HepG2 (cell line): ENCODE data around the gene RMI2. TPM values are rescaled to one million over a fixed set of nuclear protein-coding genes. Genes with fewer than 3 reads are reported as not detected.
A peak's percentile ranks its signal among the peaks of the same experiment; 100 is the strongest.

Experiments used
- ATRX ChIP-seq: sonication (generic); formaldehyde crosslinking; IDR thresholded peaks from 2 replicates; pipeline ENCODE4 v1.4.0; 2020; ENCODE audit warnings: missing genetic modification reagents, borderline replicate concordance
- CBFB ChIP-seq: sonication (generic); formaldehyde crosslinking; IDR thresholded peaks from 2 replicates; pipeline ENCODE4 v1.4.0; 2020; ENCODE audit warnings: missing genetic modification reagents
- EZH2 ChIP-seq: conservative IDR thresholded peaks from 2 replicates; pipeline ENCODE4 v1.6.1; 2012; ENCODE audit warnings: mild to moderate bottlenecking, low read depth, low read length, moderate library complexity
- RBM39 ChIP-seq: fragments of 200-400 bp; formaldehyde crosslinking; IDR thresholded peaks from one replicate; pipeline ENCODE4 v1.6.1; 2018; ENCODE audit warnings: antibody characterized with exemption, mild to moderate bottlenecking, low read depth, low read length; ENCODE audit not compliant: poor library complexity, severe bottlenecking
- RNF2 ChIP-seq: fragments of 450-650 bp; conservative IDR thresholded peaks from 2 replicates; pipeline ENCODE4 v1.6.1; 2016; ENCODE audit warnings: low read depth
- SALL1 ChIP-seq: sonication (generic); formaldehyde crosslinking; IDR thresholded peaks from 2 replicates; pipeline ENCODE4 v1.8.0; 2022; ENCODE audit warnings: mild to moderate bottlenecking, missing genetic modification reagents
- SETDB1 ChIP-seq: sonication (generic); formaldehyde crosslinking; IDR thresholded peaks from 2 replicates; pipeline ENCODE4 v1.5.1; 2020; ENCODE audit warnings: missing genetic modification reagents, mild to moderate bottlenecking, borderline replicate concordance
- ZBTB3 ChIP-seq: sonication (generic); formaldehyde crosslinking; IDR thresholded peaks from 2 replicates; pipeline ENCODE4 v1.4.0; 2020; ENCODE audit warnings: low read depth, mild to moderate bottlenecking, moderate library complexity, missing genetic modification reagents, borderline replicate concordance
- ZNF138 ChIP-seq: sonication (generic); formaldehyde crosslinking; IDR thresholded peaks from 2 replicates; pipeline ENCODE4 v1.5.0; 2020; ENCODE audit warnings: mild to moderate bottlenecking, low read depth, missing genetic modification reagents
- ZNF234 ChIP-seq: sonication (generic); formaldehyde crosslinking; conservative IDR thresholded peaks from 2 replicates; pipeline ENCODE4 v1.5.1; 2020; ENCODE audit warnings: mild to moderate bottlenecking, missing genetic modification reagents
- ZNF564 ChIP-seq: sonication (generic); formaldehyde crosslinking; IDR thresholded peaks from 2 replicates; pipeline ENCODE4 v1.8.1; 2023; ENCODE audit warnings: mild to moderate bottlenecking, missing genetic modification reagents
- ZNF782 ChIP-seq: sonication (generic); formaldehyde crosslinking; IDR thresholded peaks from 2 replicates; pipeline ENCODE4 v1.4.0; 2020; ENCODE audit warnings: missing genetic modification reagents, mild to moderate bottlenecking, borderline replicate concordance
- ZSCAN20 ChIP-seq: sonication (generic); formaldehyde crosslinking; IDR thresholded peaks from 2 replicates; pipeline ENCODE4 v1.4.0; 2020; ENCODE audit warnings: missing genetic modification reagents, mild to moderate bottlenecking, borderline replicate concordance
- polyA plus RNA-seq, 8 experiments: library from polyadenylated mRNA; depleted of rRNA in 3 of 8; stranded (reverse) in 7 of 8; unstranded in 1 of 8; fragments of >200 nt; fragmentation: Illumina TruSeq in 4 of 8; extraction: Trizol in 4 of 8; gene quantifications; 2 replicates each; pipeline versions ENCODE4 v1.2.1 to v1.2.3, GENCODE V29; 2011 to 2016; ENCODE audit warnings: low read depth in 4 of 8, missing spikeins in 1 of 8, mixed read lengths in 1 of 8; ENCODE audit not compliant: insufficient read depth in 1 of 8
- total RNA-seq, 5 experiments: library from RNA; depleted of rRNA; stranded (reverse); fragments of >200 nt; fragmentation: Illumina TruSeq; extraction: Trizol; gene quantifications; 2 replicates each; pipeline ENCODE4 v1.2.3, GENCODE V29; 2016; ENCODE audit warnings: low read depth in 1 of 5
- TF ChIP-seq, protein P1 (sequence below), 2 experiments: sonication (generic) in 1 of 2; formaldehyde crosslinking in 1 of 2; IDR thresholded peaks; 2 replicates each; pipeline versions ENCODE4 v1.6.1 to v1.9.0; 2014 to 2022; ENCODE audit warnings: antibody characterized with exemption in 1 of 2, borderline replicate concordance in 1 of 2, inconsistent platforms in 1 of 2, low read depth in 1 of 2, missing genetic modification reagents in 1 of 2
- TF ChIP-seq, protein P2 (sequence below): sonication (generic); formaldehyde crosslinking; IDR thresholded peaks from 2 replicates; pipeline ENCODE4 v1.4.0; 2020; ENCODE audit warnings: missing genetic modification reagents, borderline replicate concordance

The RMI2 gene
- total and polyA plus RNA-seq, 2 of the 13 experiments (the other 11 are each of a cell fraction or from before 2014, with no cell fraction given): 24.5 to 55.7 TPM

DNA sequence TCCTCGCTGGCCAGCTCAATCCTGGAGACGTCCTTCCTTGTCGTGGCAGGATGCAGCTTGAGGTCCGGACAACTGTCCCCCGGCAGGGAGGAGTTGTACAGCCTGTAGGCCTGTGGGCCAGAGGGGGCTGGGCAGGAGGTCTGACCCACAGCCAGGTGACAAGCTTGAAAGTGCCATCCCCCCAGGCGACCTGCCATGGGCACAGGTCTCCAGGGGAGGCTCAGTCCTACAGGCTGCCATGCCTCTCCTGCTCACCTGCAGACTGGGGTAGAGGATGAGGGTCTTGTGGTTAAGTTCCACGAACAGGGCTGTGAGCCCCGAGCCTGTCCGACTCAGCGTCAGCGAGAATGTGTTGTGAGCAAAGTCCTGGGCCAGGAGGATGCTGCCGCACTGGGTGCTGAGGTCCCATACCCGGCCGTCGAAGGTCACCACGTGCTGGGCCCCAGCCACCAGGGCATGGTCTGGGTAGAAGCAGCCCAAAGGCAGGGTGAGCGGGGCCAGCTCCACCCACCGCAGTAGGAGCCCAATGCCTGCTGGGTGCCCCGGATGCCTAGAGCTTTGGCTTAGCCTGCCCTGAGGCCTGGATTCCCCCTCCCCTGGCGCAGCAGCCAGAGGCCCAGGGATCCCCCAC lies 39.8 kb downstream of the RMI2 start (continued):
- TF ChIP-seq, protein P1, sequence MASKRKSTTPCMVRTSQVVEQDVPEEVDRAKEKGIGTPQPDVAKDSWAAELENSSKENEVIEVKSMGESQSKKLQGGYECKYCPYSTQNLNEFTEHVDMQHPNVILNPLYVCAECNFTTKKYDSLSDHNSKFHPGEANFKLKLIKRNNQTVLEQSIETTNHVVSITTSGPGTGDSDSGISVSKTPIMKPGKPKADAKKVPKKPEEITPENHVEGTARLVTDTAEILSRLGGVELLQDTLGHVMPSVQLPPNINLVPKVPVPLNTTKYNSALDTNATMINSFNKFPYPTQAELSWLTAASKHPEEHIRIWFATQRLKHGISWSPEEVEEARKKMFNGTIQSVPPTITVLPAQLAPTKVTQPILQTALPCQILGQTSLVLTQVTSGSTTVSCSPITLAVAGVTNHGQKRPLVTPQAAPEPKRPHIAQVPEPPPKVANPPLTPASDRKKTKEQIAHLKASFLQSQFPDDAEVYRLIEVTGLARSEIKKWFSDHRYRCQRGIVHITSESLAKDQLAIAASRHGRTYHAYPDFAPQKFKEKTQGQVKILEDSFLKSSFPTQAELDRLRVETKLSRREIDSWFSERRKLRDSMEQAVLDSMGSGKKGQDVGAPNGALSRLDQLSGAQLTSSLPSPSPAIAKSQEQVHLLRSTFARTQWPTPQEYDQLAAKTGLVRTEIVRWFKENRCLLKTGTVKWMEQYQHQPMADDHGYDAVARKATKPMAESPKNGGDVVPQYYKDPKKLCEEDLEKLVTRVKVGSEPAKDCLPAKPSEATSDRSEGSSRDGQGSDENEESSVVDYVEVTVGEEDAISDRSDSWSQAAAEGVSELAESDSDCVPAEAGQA (IDR thresholded peaks at IDR 0.05; ENCODE audit: low read depth): no peak
- TF ChIP-seq, protein P1 (CRISPR knock-in tag; IDR thresholded peaks at IDR 0.05; ENCODE audit: borderline replicate concordance): no peak
- TF ChIP-seq RNF2 (peak; percentile 62; the same call in 1 of the 2 replicates), ZNF564 (0 out of 2 replicates have a peak, but pooled peaks have one; percentile 35), EZH2 (no peak), RBM39 (no peak), SALL1 (CRISPR knock-in tag) (peak; percentile 41; the same call in 1 of the 2 replicates), ATRX (no peak), ZBTB3 (no peak), ZNF782 (CRISPR knock-in tag) (no peak), CBFB (no peak), SETDB1 (CRISPR knock-in tag) (no peak), ZNF234 (0 out of 2 replicates have a peak, but pooled peaks have one; percentile 64), ZSCAN20 (CRISPR knock-in tag) (no peak), ZNF138 (CRISPR knock-in tag) (no peak)
- TF ChIP-seq, protein P2, sequence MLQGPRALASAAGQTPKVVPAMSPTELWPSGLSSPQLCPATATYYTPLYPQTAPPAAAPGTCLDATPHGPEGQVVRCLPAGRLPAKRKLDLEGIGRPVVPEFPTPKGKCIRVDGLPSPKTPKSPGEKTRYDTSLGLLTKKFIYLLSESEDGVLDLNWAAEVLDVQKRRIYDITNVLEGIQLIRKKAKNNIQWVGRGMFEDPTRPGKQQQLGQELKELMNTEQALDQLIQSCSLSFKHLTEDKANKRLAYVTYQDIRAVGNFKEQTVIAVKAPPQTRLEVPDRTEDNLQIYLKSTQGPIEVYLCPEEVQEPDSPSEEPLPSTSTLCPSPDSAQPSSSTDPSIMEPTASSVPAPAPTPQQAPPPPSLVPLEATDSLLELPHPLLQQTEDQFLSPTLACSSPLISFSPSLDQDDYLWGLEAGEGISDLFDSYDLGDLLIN: no peak
